H1 (cell line): Measurements from ENCODE around the gene PRKCH. TPM values are rescaled to one million over a fixed set of nuclear protein-coding genes. Genes with fewer than 3 reads are reported as not detected.

Experiments
- CTCF ChIA-PET: fragments of 300-600 bp; sonication (Branson Sonifier 250); formaldehyde crosslinking; loops from one replicate; lab custom pipeline; 2021; ENCODE audit not compliant: partially characterized antibody; lab: Charles Lee
- POLR2A ChIA-PET: fragments of 300-600 bp; sonication (Branson Sonifier 250); formaldehyde crosslinking; loops from one replicate; lab custom pipeline; 2021; ENCODE audit warnings: inconsistent platforms; ENCODE audit not compliant: partially characterized antibody; lab: Charles Lee
- DNase-seq, 2 experiments: peaks; one replicate each; pipeline versions ENCODE4 v3.0.0 to v3.0.0-alpha.2; 2010 to 2022; ENCODE audit warnings: low spot score in 2 of 2, low read depth in 1 of 2, mixed read lengths in 1 of 2
- FAIRE-seq: peaks from 2 replicates; lab custom pipeline; 2011; peaks lifted over from hg19 to GRCh38; lab: Jason Lieb, UNC
- H2AFZ ChIP-seq: 2 replicates; pipeline ENCODE4 v1.8.1; 2012; ENCODE audit warnings: low read length, inconsistent platforms
- H2AK5ac ChIP-seq: 2 replicates; pipeline ENCODE4 v1.6.1; 2013; ENCODE audit warnings: low read depth, low read length
- H2BK120ac ChIP-seq: replicated peaks from 2 replicates; pipeline ENCODE3; 2013; ENCODE audit warnings: low read depth, low read length, inconsistent platforms
- H2BK12ac ChIP-seq: 2 replicates; pipeline ENCODE4 v1.6.1; 2013; ENCODE audit warnings: low read depth, low read length
- H2BK15ac ChIP-seq: 2 replicates; pipeline ENCODE4 v1.6.1; 2013; ENCODE audit warnings: low read length
- H2BK20ac ChIP-seq: 2 replicates; pipeline ENCODE4 v1.6.1; 2013; ENCODE audit warnings: low read length
- H2BK5ac ChIP-seq: 2 replicates; pipeline ENCODE4 v1.6.1; 2013; ENCODE audit warnings: low read depth, low read length
- H3K14ac ChIP-seq: 2 replicates; pipeline ENCODE4 v1.6.1; 2013; ENCODE audit warnings: inconsistent platforms; ENCODE audit not compliant: insufficient read length
- H3K18ac ChIP-seq: 2 replicates; pipeline ENCODE4 v1.6.1; 2013; ENCODE audit warnings: low read length; ENCODE audit errors: extremely low read depth
- H3K23ac ChIP-seq: 2 replicates; pipeline ENCODE4 v1.6.1; 2013; ENCODE audit warnings: inconsistent platforms; ENCODE audit not compliant: insufficient read length
- H3K23me2 ChIP-seq: 2 replicates; pipeline ENCODE4 v1.6.1; 2013; ENCODE audit warnings: low read depth, low read length
- H3K27ac ChIP-seq: 2 replicates; pipeline ENCODE4 v1.6.1; 2011; ENCODE audit warnings: low read depth, low read length, inconsistent platforms
- H3K27me3 ChIP-seq, 4 experiments: replicated peaks in 1 of 4; 1 replicate in 1 of 4; 2 replicates in 3 of 4; pipeline versions ENCODE4 v1.6.1 to v1.8.1; 2011 to 2013; ENCODE audit warnings: low read length in 3 of 4, mild to moderate bottlenecking in 3 of 4, inconsistent platforms in 2 of 4, mixed read lengths in 2 of 4, moderate library complexity in 1 of 4; ENCODE audit not compliant: control insufficient read depth in 3 of 4, insufficient read depth in 3 of 4; ENCODE audit errors: extremely low read depth in 1 of 4
- H3K36me3 ChIP-seq, 4 experiments: 2 replicates each; pipeline versions ENCODE4 v1.6.1 to v1.8.1; 2011 to 2013; ENCODE audit warnings: mild to moderate bottlenecking in 4 of 4, low read length in 3 of 4, moderate library complexity in 2 of 4, control low read depth in 1 of 4, inconsistent platforms in 1 of 4; ENCODE audit not compliant: insufficient read depth in 4 of 4, control insufficient read depth in 2 of 4
- H3K4ac ChIP-seq: replicated peaks from 2 replicates; pipeline ENCODE3; 2013; ENCODE audit warnings: low read length, low read depth, mixed read lengths, inconsistent platforms; ENCODE audit not compliant: insufficient read length
- H3K4me1 ChIP-seq, 4 experiments: replicated peaks in 1 of 4; 1 replicate in 1 of 4; 2 replicates in 3 of 4; pipeline versions ENCODE4 v1.6.1 to v1.8.1; 2011 to 2013; ENCODE audit warnings: low read length in 3 of 4, inconsistent platforms in 2 of 4, mixed read lengths in 1 of 4; ENCODE audit not compliant: insufficient read depth in 4 of 4, control insufficient read depth in 3 of 4
- H3K4me2 ChIP-seq, 2 experiments: 2 replicates each; pipeline versions ENCODE4 v1.6.1 to v1.8.1; 2011 to 2013; ENCODE audit warnings: low read depth in 2 of 2, low read length in 2 of 2, control low read depth in 1 of 2, inconsistent platforms in 1 of 2, mild to moderate bottlenecking in 1 of 2; ENCODE audit not compliant: insufficient read depth in 1 of 2
- H3K4me3 ChIP-seq, 4 experiments: fragments of 200-600, 300-600 bp in 1 of 4; sonication (generic), shearing (Covaris generic), sonication (Bioruptor Twin) in 1 of 4; 2 replicates each; pipeline versions ENCODE4 v1.5.1 to v1.8.1; 2011 to 2016; ENCODE audit warnings: low read length in 4 of 4, low read depth in 3 of 4, control low read depth in 2 of 4, inconsistent platforms in 2 of 4, mild to moderate bottlenecking in 2 of 4, mixed read lengths in 1 of 4, moderate library complexity in 1 of 4; ENCODE audit not compliant: insufficient read depth in 2 of 4; ENCODE audit errors: extremely low read depth in 1 of 4
- H3K56ac ChIP-seq: replicated peaks from 2 replicates; pipeline ENCODE3; 2013; ENCODE audit warnings: low read depth, mild to moderate bottlenecking, mixed read lengths, low read length, inconsistent platforms; ENCODE audit not compliant: insufficient read length
- H3K79me1 ChIP-seq: 2 replicates; pipeline ENCODE4 v1.6.1; 2013; ENCODE audit warnings: low read depth, low read length, control low read depth
- H3K79me2 ChIP-seq, 2 experiments: 2 replicates each; pipeline versions ENCODE4 v1.6.1 to v1.8.1; 2012 to 2013; ENCODE audit warnings: low read length in 2 of 2, mild to moderate bottlenecking in 2 of 2, inconsistent platforms in 1 of 2; ENCODE audit not compliant: insufficient read depth in 2 of 2, control insufficient read depth in 1 of 2
- H3K9ac ChIP-seq, 4 experiments: replicated peaks in 1 of 4; 1 replicate in 1 of 4; 2 replicates in 3 of 4; pipeline versions ENCODE4 v1.6.1 to v1.8.1; 2011 to 2013; ENCODE audit warnings: low read depth in 3 of 4, low read length in 3 of 4, control low read depth in 2 of 4, mild to moderate bottlenecking in 2 of 4, moderate library complexity in 2 of 4, inconsistent platforms in 1 of 4; ENCODE audit errors: extremely low read depth in 1 of 4
- H3K9me3 ChIP-seq, 2 experiments: 2 replicates each; pipeline versions ENCODE4 v1.6.1 to v1.8.1; 2012 to 2013; ENCODE audit warnings: mild to moderate bottlenecking in 2 of 2, moderate library complexity in 2 of 2, control low read depth in 1 of 2, inconsistent platforms in 1 of 2, low read depth in 1 of 2, low read length in 1 of 2, mixed read lengths in 1 of 2; ENCODE audit not compliant: insufficient read depth in 2 of 2
- H4K20me1 ChIP-seq, 2 experiments: replicated peaks in 1 of 2; 2 replicates each; pipeline versions ENCODE3 to v1.8.1; 2011 to 2013; ENCODE audit warnings: inconsistent platforms in 2 of 2, low read length in 2 of 2, mild to moderate bottlenecking in 1 of 2; ENCODE audit not compliant: insufficient read depth in 2 of 2, control insufficient read depth in 1 of 2
- H4K5ac ChIP-seq: 2 replicates; pipeline ENCODE4 v1.6.1; 2013; ENCODE audit warnings: low read length, low read depth, mixed read lengths, inconsistent platforms; ENCODE audit not compliant: insufficient read length
- H4K8ac ChIP-seq: 2 replicates; pipeline ENCODE4 v1.8.0; 2013; ENCODE audit warnings: mild to moderate bottlenecking, moderate library complexity, low read length, inconsistent platforms; ENCODE audit not compliant: insufficient read depth; ENCODE audit errors: extremely low read depth
- H4K91ac ChIP-seq: replicated peaks from 2 replicates; pipeline ENCODE3; 2013; ENCODE audit warnings: low read length, mixed read lengths, inconsistent platforms; ENCODE audit not compliant: insufficient read length
- ASH2L ChIP-seq: fragments of 200-600, 300-600 bp; sonication (generic); IDR thresholded peaks from one replicate; pipeline ENCODE4 v1.7.1; 2017; ENCODE audit warnings: low read length
- BRCA1 ChIP-seq: IDR thresholded peaks from 2 replicates; pipeline ENCODE4 v1.6.1; 2012; ENCODE audit warnings: low read depth, low read length, improper control_type of control experiment
- CHD2 ChIP-seq: IDR thresholded peaks from 2 replicates; pipeline ENCODE4 v1.6.1; 2012; ENCODE audit warnings: low read length, improper control_type of control experiment
- CTBP2 ChIP-seq: IDR thresholded peaks from 2 replicates; pipeline ENCODE4 v1.7.0; 2011; ENCODE audit warnings: borderline replicate concordance, mild to moderate bottlenecking, moderate library complexity, mixed read lengths, low read length; ENCODE audit not compliant: insufficient read depth, insufficient read length
- FOSL1 ChIP-seq: IDR thresholded peaks from 2 replicates; pipeline ENCODE4 v1.6.1; 2011; ENCODE audit warnings: mild to moderate bottlenecking, low read depth, low read length, moderate library complexity; ENCODE audit not compliant: insufficient read depth
- GTF2F1 ChIP-seq: IDR thresholded peaks from 2 replicates; pipeline ENCODE4 v1.6.1; 2012; ENCODE audit warnings: low read depth, low read length, improper control_type of control experiment, borderline replicate concordance
- KDM4A ChIP-seq: IDR thresholded peaks from one replicate; pipeline ENCODE4 v1.7.1; 2012; ENCODE audit warnings: low read depth, mild to moderate bottlenecking, moderate library complexity, low read length, inconsistent platforms; ENCODE audit not compliant: severe bottlenecking
- POLR2A ChIP-seq, 2 experiments: IDR thresholded peaks; 1 replicate in 1 of 2; 2 replicates in 1 of 2; pipeline ENCODE4 v1.6.1; 2011; ENCODE audit warnings: low read depth in 2 of 2, low read length in 2 of 2, mild to moderate bottlenecking in 2 of 2; ENCODE audit errors: control extremely low read depth in 1 of 2
- POU5F1 ChIP-seq: IDR thresholded peaks from 2 replicates; pipeline ENCODE4 v1.6.1; 2011; ENCODE audit warnings: low read depth, mild to moderate bottlenecking, low read length, moderate library complexity
- RFX5 ChIP-seq: IDR thresholded peaks from 2 replicates; pipeline ENCODE4 v1.6.1; 2011; ENCODE audit warnings: low read depth, low read length, improper control_type of control experiment, borderline replicate concordance
- RXRA ChIP-seq: IDR thresholded peaks from 2 replicates; pipeline ENCODE4 v1.6.1; 2011; ENCODE audit warnings: low read depth, mild to moderate bottlenecking, low read length, moderate library complexity; ENCODE audit not compliant: insufficient read depth
- SIN3A ChIP-seq, 2 experiments: IDR thresholded peaks in 1 of 2; conservative IDR thresholded peaks in 1 of 2; 2 replicates each; pipeline ENCODE4 v1.6.1; 2011 to 2012; ENCODE audit warnings: low read length in 2 of 2, improper control_type of control experiment in 1 of 2, low read depth in 1 of 2, mild to moderate bottlenecking in 1 of 2
- SP2 ChIP-seq: IDR thresholded peaks from 2 replicates; pipeline ENCODE4 v1.6.1; 2012; ENCODE audit warnings: mild to moderate bottlenecking, low read length, inconsistent platforms
- TAF1 ChIP-seq: IDR thresholded peaks from 2 replicates; pipeline ENCODE4 v1.6.1; 2011; ENCODE audit warnings: mild to moderate bottlenecking, low read depth, low read length
- WGBS, 2 experiments: shearing (Covaris generic) in 1 of 2; methylation state at CpG; one replicate each; pipeline versions ENCODE4 v1.1.6 to v1.1.7; 2013 to 2015; ENCODE audit warnings: low lambda C conversion rate in 2 of 2, mixed read lengths in 2 of 2, inconsistent platforms in 1 of 2, low coverage in 1 of 2, missing lambda C conversion rate in 1 of 2; ENCODE audit not compliant: insufficient replicate concordance in 2 of 2, insufficient coverage in 1 of 2, insufficient read length in 1 of 2; ENCODE audit errors: extremely low coverage in 1 of 2, missing lambda C conversion rate in 1 of 2; 5-methylcytosine and 5-hydroxymethylcytosine counted together
- polyA plus RNA-seq, 7 experiments: library from polyadenylated mRNA; depleted of rRNA in 3 of 7; stranded (reverse) in 5 of 7; unstranded in 2 of 7; fragments of >200 nt in 5 of 7; fragments of 200-250 nt in 2 of 7; gene quantifications; 1 replicate in 5 of 7; 2 replicates in 1 of 7; 4 replicates in 1 of 7; pipeline versions ENCODE4 v1.2.1 to v1.2.3, GENCODE V29; 2011 to 2013; ENCODE audit warnings: missing spikeins in 2 of 7, mixed read lengths in 2 of 7
- total RNA-seq: library from RNA; stranded (reverse); fragmentation: NEBNext Ultra II Directional; extraction: Animal tissue kit (Norgen Biotek cat#: 25700); gene quantifications from 2 replicates; pipeline ENCODE4 v1.2.1, GENCODE V29; 2021

Gene PRKCH
- total and polyA plus RNA-seq, 2 of the 8 experiments (the other 6 are each of a cell fraction or from before 2014, with no cell fraction given) = 6.4 to 7.0 TPM

- FAIRE-seq = no peak
- Histone ChIP-seq H2BK15ac (peak overlapping the region; percentile 83; the same call in 1 of the 2 replicates), H4K91ac (no peak overlapping the region), H2BK120ac (no peak overlapping the region), H4K8ac (no peak overlapping the region; the same call in 1 of the 2 replicates), H3K4me2 (no peak overlapping the region), H3K23me2 (no peaks in the 10 kb centered on the region), H3K18ac (no peak overlapping the region), H2AFZ (no peak overlapping the region), H2BK5ac (no peak overlapping the region), H3K4me1 (peaks cover 0 to 4% (median 3%) of the 10 kb centered on the region in 4 experiments; a peak in 4 of 7 replicates), H3K14ac (no peak overlapping the region), H2BK20ac (no peak overlapping the region), H4K5ac (no peak overlapping the region), H3K56ac (no peak overlapping the region), H3K4ac (no peak overlapping the region), H3K27ac (no peak overlapping the region), H3K4me3 (no peak overlapping the region), H2AK5ac (0 out of 2 replicates have a peak overlapping the region, but pooled peaks have one; percentile 6), H3K79me2 (no peaks in the 10 kb centered on the region), H3K36me3 (no peaks in the 10 kb centered on the region), H3K23ac (no peak overlapping the region), H4K20me1 (no peaks in the 10 kb centered on the region), H3K9me3 (no peaks in the 10 kb centered on the region), H3K27me3 (no peaks in the 10 kb centered on the region; a peak in 1 of 7 replicates), H2BK12ac (no peak overlapping the region; the same call in 1 of the 2 replicates), H3K9ac (no peak overlapping the region), H3K79me1 (no peaks in the 10 kb centered on the region)
- ChIA-PET CTCF (interaction anchor here (0.7 to 3.5 kb wide), 12 partner anchors 10 to 356 kb away, joined by 3 to 17 read pairs (median 4); partner anchors contain the start of gene SNAPC1), POLR2A (interaction anchor here (0.6 to 3.0 kb wide), 4 partner anchors 8 to 73 kb away, joined by 3 to 11 read pairs (median 3); no protein-coding TSS in a partner anchor)
- DNase-seq = no peak
- 93% methylated on average over 8 of the region's 8 CpGs; no CpG with 5 or more reads in 1 of the 2 experiments for WGBS, 2 experiments
- TF ChIP-seq GTF2F1 (no peak), RFX5 (no peak), CTBP2 (no peak), RXRA (no peak), POLR2A (IDR thresholded peaks at IDR 0.05; ENCODE audit: control extremely low read depth in 1 of 2, low read depth in 2 of 2, low read length in 2 of 2) (no peak), SP2 (no peak), BRCA1 (no peak), KDM4A (no peak), POU5F1 (no peak), CHD2 (no peak), TAF1 (no peak), SIN3A (conservative IDR thresholded peaks at IDR 0.05 in 1 of 2, IDR thresholded peaks at IDR 0.05 in 1 of 2; ENCODE audit: low read depth in 1 of 2, low read length in 2 of 2) (no peak), FOSL1 (no peak), ASH2L (no peak)
These were observed 159.4 kb downstream of the PRKCH start for GRCh38 chr14:61480704-61481285.
